Panc1 (cell line): ENCODE data around the gene CLNK. TPM values are rescaled to one million over a fixed set of nuclear protein-coding genes. Genes with fewer than 3 reads are reported as not detected.

ENCODE experiments used
- ATAC-seq: fragments of 200-7000 bp; cut with Tn5 transposase; 2 replicates; pipeline ENCODE4 v1.9.1; 2020; ENCODE audit warnings: mild to moderate bottlenecking, moderate library complexity
- BruUV-seq: library from RNA; stranded (reverse); fragments of 400-500 nt; replicated peaks from 2 replicates; lab custom pipeline; 2021; lab: Mats Ljungman, UMichigan
- CTCF ChIA-PET: fragments of 300-600 bp; sonication (Branson Sonifier 250); formaldehyde crosslinking; loops from one replicate; lab custom pipeline; 2022; ENCODE audit warnings: antibody characterized with exemption; lab: Charles Lee
- POLR2A ChIA-PET: fragments of 300-600 bp; sonication (Branson Sonifier 250); formaldehyde crosslinking; loops from one replicate; lab custom pipeline; 2022; ENCODE audit warnings: antibody characterized with exemption; lab: Charles Lee
- DNase-seq: peaks from one replicate; pipeline ENCODE4 v3.0.0-alpha.2; 2010; ENCODE audit warnings: low read depth, low spot score
- H3K27ac ChIP-seq: 2 replicates; pipeline ENCODE4 v1.5.1; 2011; ENCODE audit warnings: mild to moderate bottlenecking, low read length, inconsistent platforms
- H3K27me3 ChIP-seq: fragments of 200-500 bp; sonication (Bioruptor generic); 2 replicates; pipeline ENCODE4 v1.6.0; 2014; ENCODE audit warnings: low read length, inconsistent platforms; ENCODE audit not compliant: control insufficient read depth, insufficient read depth
- H3K36me3 ChIP-seq: fragments of 200-500 bp; sonication (Bioruptor generic); 2 replicates; pipeline ENCODE4 v1.5.1; 2014; ENCODE audit warnings: inconsistent platforms, mild to moderate bottlenecking, low read length, moderate library complexity; ENCODE audit not compliant: control insufficient read depth, insufficient read depth
- H3K4me1 ChIP-seq: 2 replicates; pipeline ENCODE4 v1.5.1; 2011; ENCODE audit warnings: inconsistent platforms, mild to moderate bottlenecking, low read length, moderate library complexity; ENCODE audit not compliant: control insufficient read depth, insufficient read depth
- H3K4me3 ChIP-seq, 2 experiments: 2 replicates each; pipeline ENCODE4 v1.5.1; 2011 to 2012; ENCODE audit warnings: low read depth in 2 of 2, low read length in 2 of 2, mild to moderate bottlenecking in 2 of 2, inconsistent platforms in 1 of 2, moderate library complexity in 1 of 2
- H3K9me3 ChIP-seq: fragments of 200-500 bp; sonication (Bioruptor generic); 2 replicates; pipeline ENCODE4 v1.5.1; 2014; ENCODE audit warnings: low read depth, mild to moderate bottlenecking, inconsistent platforms, low read length, moderate library complexity; ENCODE audit not compliant: control insufficient read depth, insufficient read depth
- POLR2AphosphoS5 ChIP-seq: IDR thresholded peaks from 2 replicates; pipeline ENCODE4 v1.6.1; 2012; ENCODE audit warnings: mild to moderate bottlenecking, low read depth, low read length, moderate library complexity
- SIN3A ChIP-seq: IDR thresholded peaks from 2 replicates; pipeline ENCODE4 v1.6.1; 2012; ENCODE audit warnings: low read depth, mild to moderate bottlenecking, low read length, moderate library complexity, borderline replicate concordance; ENCODE audit not compliant: insufficient read depth
- TCF7L2 ChIP-seq: IDR thresholded peaks from 2 replicates; pipeline ENCODE4 v1.6.1; 2011; ENCODE audit warnings: mild to moderate bottlenecking, low read depth, low read length, inconsistent platforms
- in situ Hi-C: cut with HindIII; loops from 2 replicates; pipeline ENCODE4 v1.10.0; 2016; ENCODE audit warnings: low sequenced_read_pairs, low pct_unique_long_range_greater_than_20kb
- intact Hi-C: fragments of 100-400 bp; cut with micrococcal nuclease; formaldehyde crosslinking; loops from one replicate; pipeline ENCODE4 v1.10.0; 2022; ENCODE audit not compliant: unreplicated experiment
- total RNA-seq: library from RNA; stranded (reverse); gene quantifications from one replicate; pipeline ENCODE4 v1.2.1, GENCODE V29; 2021; ENCODE audit not compliant: unreplicated experiment
- TF ChIP-seq, protein P1 (sequence below), 2 experiments: IDR thresholded peaks; 2 replicates each; pipeline ENCODE4 v1.6.1; 2011 to 2012; ENCODE audit warnings: low read depth in 2 of 2, control low read depth in 1 of 2, low read length in 1 of 2, mild to moderate bottlenecking in 1 of 2, moderate library complexity in 1 of 2; ENCODE audit not compliant: insufficient read depth in 1 of 2
- TF ChIP-seq, protein P2 (sequence below): fragments of 450-650 bp; IDR thresholded peaks from 2 replicates; pipeline ENCODE4 v1.5.1; 2017; ENCODE audit warnings: mild to moderate bottlenecking

Gene CLNK
- total RNA-seq, 1 experiment from 2014 or later: not detected

DNA sequence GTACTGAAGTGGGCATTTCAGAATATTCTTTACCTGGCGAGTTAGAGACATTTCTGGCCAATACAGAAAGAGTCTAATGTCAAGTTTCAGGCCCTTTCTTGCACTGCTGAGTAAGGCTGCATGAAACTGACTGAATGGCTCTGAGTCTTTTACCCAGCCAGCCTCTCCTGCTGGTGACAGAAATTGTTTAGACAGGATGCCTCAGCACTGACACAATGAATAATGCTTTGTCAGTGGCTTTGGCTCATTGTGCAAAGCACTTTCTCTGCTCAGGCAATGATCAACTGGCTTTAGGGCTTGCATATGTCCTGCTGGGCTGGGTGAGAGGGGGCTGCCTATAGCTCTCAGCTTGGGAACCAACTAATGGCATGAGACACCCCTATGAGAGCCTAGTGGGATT lies 45.5 kb downstream of the CLNK start:
- no peaks in the 10 kb centered on the region for H3K36me3 ChIP-seq
- no peak overlapping the region for H3K4me3 ChIP-seq
- no peak for ATAC-seq
- ChIA-PET CTCF (no interaction called here), POLR2A (no interaction called here)
- H3K9me3 ChIP-seq: no peaks in the 10 kb centered on the region
- no peak overlapping the region for H3K27ac ChIP-seq
- H3K27me3 ChIP-seq: no peaks in the 10 kb centered on the region
- BruUV-seq: no TSS peak
- H3K4me1 ChIP-seq: no peaks in the 10 kb centered on the region
- DNase-seq: no peak
- no peak for TF ChIP-seq SIN3A
- TF ChIP-seq, protein P1, sequence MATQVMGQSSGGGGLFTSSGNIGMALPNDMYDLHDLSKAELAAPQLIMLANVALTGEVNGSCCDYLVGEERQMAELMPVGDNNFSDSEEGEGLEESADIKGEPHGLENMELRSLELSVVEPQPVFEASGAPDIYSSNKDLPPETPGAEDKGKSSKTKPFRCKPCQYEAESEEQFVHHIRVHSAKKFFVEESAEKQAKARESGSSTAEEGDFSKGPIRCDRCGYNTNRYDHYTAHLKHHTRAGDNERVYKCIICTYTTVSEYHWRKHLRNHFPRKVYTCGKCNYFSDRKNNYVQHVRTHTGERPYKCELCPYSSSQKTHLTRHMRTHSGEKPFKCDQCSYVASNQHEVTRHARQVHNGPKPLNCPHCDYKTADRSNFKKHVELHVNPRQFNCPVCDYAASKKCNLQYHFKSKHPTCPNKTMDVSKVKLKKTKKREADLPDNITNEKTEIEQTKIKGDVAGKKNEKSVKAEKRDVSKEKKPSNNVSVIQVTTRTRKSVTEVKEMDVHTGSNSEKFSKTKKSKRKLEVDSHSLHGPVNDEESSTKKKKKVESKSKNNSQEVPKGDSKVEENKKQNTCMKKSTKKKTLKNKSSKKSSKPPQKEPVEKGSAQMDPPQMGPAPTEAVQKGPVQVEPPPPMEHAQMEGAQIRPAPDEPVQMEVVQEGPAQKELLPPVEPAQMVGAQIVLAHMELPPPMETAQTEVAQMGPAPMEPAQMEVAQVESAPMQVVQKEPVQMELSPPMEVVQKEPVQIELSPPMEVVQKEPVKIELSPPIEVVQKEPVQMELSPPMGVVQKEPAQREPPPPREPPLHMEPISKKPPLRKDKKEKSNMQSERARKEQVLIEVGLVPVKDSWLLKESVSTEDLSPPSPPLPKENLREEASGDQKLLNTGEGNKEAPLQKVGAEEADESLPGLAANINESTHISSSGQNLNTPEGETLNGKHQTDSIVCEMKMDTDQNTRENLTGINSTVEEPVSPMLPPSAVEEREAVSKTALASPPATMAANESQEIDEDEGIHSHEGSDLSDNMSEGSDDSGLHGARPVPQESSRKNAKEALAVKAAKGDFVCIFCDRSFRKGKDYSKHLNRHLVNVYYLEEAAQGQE (IDR thresholded peaks at IDR 0.05; ENCODE audit: insufficient read depth in 1 of 2, low read depth in 2 of 2, low read length in 1 of 2): no peak
- TF ChIP-seq, protein P2, sequence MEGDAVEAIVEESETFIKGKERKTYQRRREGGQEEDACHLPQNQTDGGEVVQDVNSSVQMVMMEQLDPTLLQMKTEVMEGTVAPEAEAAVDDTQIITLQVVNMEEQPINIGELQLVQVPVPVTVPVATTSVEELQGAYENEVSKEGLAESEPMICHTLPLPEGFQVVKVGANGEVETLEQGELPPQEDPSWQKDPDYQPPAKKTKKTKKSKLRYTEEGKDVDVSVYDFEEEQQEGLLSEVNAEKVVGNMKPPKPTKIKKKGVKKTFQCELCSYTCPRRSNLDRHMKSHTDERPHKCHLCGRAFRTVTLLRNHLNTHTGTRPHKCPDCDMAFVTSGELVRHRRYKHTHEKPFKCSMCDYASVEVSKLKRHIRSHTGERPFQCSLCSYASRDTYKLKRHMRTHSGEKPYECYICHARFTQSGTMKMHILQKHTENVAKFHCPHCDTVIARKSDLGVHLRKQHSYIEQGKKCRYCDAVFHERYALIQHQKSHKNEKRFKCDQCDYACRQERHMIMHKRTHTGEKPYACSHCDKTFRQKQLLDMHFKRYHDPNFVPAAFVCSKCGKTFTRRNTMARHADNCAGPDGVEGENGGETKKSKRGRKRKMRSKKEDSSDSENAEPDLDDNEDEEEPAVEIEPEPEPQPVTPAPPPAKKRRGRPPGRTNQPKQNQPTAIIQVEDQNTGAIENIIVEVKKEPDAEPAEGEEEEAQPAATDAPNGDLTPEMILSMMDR: no peak
- TF ChIP-seq TCF7L2: no peak
- TF ChIP-seq POLR2AphosphoS5: no peak
- in situ Hi-C loops (no loop called here), intact Hi-C loops (no loop called here)

DNA sequence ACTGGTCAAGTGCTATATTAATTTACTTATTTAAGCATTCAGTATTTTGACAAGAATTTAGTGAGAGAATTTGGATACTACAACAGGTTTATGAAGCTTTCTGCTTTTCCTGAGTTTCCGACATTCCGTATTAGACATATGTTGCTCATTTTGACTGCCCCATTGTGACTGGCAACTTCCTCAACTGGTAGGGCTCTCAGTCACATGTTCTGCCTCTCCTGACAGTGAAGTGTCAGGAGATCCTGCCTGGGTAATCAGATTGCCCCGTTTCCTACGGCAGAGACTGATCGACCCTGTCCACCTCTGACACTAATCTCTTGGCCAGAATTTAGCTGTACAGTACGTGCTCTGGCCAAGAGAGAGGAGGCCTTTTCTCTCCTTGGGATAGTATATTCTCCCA lies 49.5 kb downstream of the CLNK start:
- CTCF ChIA-PET: no interaction called here

More for the DNA sequence above, 49.5 kb downstream of the CLNK start:
- DNase-seq (no peak), ATAC-seq (no peak)
- Histone ChIP-seq H3K4me1 (no peaks in the 10 kb centered on the region), H3K9me3 (no peaks in the 10 kb centered on the region), H3K4me3 (no peak overlapping the region), H3K27me3 (no peaks in the 10 kb centered on the region), H3K27ac (no peak overlapping the region), H3K36me3 (no peaks in the 10 kb centered on the region)
- TF ChIP-seq TCF7L2 (no peak), POLR2AphosphoS5 (no peak), SIN3A (no peak)
- TF ChIP-seq, protein P2: no peak
- TF ChIP-seq, protein P1 (IDR thresholded peaks at IDR 0.05; ENCODE audit: insufficient read depth in 1 of 2, low read depth in 2 of 2, low read length in 1 of 2): no peak
- no TSS peak for BruUV-seq
- POLR2A ChIA-PET: no interaction called here
- in situ Hi-C loops: no loop called here
- intact Hi-C loops: no loop called here
